ENCODE measurements around the gene GPX8.

The GPX8 gene

DNA sequence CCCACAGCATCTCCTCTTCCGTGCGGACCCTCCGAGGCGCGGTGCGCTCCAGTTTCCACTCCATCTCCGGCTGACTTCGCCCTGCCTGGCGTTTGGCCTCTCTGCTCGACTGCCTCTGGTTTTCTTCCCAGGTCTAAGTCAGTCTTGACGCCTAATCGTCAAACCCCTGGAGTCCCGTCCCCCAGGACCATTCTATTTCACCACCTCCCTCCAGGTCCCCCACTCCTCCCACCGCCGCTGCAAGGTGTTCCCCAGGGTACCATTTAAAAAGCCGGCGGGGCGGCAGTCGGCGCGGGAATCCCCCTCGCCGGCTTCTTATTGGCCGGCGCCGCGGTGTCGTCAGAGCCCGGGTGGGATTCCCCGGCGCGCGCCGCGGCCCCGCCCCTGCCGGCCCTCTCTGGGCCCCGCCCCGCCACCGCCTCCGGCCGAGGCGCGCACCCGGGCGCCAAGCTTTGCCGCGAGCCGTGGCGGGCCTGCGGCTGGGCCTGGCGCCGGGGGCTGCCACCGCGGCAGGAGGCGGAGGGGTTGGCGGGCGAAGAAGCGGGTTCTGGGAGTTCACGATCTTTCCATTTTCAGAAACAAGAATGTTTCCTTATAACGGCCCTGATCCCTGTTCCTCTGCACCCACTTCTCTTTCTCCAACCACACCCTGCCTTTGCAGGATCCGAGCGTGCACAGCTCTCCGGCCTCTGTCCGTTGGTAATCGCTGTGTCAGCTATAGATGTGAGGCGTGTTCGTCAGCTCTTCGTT lies 13.1 kb downstream of the GPX8 start, which contains the start of gene CDC20B:
Gene CDC20B (minus strand): TSS at position 241 of the 750 bp plus-strand sequence. CDS start 177 bp downstream, at position 64.
- peak; percentile 82 for DNase-seq

DNA sequence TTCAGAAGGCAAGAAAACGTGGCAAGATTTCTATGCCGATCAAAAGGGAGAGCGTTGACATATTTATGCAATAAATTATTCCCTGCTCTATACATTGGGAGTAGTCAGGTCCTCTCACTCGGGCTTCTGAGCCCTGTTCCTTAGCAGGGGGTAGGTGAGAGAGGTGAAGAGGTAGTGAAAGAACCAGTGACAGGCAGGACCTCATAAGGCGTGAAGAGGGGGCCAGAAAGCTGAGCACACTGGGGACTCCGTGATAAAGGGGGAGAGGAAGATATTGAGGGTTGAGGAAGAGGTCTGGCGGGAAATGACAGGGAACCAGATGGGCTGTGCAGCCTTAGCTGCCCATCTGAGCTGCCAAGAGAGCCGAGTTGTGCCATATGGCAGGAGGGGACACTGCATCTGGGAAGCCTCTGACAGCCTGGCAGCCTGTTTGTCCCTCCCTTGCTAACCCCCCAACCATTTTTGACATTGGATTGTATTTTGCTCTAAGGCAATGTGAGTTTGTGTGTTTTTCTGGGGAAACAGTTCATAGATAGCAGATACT lies 13.8 kb downstream of the GPX8 start:
- DNase-seq: no peak

DNA sequence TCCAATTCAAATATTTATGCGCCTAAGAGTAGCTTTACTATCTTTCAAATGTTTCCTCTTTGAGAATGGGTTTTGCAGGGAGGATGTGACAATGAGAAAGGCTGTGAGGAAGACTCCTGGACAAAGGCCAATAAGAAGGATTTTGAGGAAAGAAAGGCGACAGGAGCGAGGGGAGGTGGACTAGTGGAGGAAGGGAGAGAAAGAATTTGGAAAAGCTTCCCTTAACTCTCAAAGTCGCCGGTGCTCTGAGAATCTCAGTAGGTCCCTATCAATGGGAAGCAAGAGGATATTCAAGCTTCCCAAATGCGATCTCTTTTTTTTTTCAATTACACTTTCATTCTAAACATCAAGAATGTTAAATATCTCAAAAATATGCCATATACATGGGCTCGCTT lies 15.8 kb downstream of the GPX8 start:
- DNase-seq: no peak

DNA sequence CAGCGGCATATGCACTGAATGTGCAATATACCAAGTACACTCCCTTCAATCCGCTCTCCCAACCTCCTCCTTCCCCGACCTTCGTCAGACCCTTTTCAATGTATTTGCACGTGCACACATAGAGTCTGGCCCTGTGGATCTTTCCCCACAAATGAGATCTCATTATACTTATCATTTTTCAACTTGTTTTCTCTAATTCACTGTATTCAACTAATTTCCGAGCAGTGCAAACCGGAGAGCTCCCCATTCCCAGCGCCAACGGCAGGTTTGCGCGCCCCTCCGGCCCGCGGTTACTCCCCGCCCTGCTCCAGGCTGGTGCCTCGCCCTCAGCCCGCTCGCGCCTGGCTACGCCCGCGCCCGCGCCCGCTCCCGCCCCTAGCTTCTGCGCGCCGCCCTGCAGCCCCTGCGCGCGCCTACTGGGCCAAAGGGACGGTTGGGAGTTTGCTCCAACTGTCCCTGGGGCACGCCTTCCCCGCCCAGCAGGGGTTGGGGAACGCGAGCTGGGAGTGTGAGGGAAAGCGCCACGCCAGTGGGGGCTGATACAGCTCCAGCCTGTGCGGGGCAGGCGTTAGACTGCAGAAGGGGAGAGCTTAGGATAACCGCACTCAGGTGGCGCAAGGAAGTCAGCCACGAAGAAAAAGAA lies 16.3 kb downstream of the GPX8 start:
- no peak for DNase-seq

DNA sequence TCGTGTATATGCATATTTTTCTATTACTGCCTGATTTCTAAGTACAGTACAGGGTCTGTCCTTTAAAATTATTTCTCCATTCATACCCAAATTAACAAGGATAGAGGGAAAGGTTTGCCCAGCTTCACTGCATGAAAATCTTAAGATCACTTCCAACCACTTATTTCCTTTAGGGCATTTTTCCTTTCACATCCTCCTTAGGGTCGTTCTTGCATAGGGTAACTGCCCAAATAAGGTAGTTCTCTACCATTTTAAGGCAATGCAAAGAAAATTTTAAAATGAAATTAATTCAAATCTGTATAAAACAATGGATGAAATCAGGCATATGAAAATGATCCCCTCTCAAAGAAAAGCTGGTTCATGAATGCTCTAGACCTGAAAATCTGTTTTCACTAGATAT lies 17.1 kb downstream of the GPX8 start:
- no peak for DNase-seq

DNA sequence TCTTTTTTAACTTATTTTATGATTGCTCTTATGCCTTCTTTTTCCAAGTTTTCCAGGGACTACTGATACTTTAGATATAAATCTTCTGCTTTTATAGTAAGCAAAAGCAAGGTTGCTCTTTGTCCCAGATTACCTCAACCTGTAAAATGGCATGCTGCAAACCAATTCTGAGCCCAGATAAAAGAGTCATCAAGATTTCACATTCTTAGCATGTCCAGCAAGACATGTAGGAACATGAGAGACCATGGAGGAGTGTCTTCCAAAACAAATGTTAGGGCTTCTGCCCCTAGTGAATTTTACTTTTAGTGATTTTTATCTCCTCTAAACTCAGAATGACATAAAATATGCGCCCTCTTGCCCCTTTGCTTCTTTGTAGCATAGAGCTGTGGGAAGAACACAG lies 20.0 kb downstream of the GPX8 start:
- DNase-seq: no peak

DNA sequence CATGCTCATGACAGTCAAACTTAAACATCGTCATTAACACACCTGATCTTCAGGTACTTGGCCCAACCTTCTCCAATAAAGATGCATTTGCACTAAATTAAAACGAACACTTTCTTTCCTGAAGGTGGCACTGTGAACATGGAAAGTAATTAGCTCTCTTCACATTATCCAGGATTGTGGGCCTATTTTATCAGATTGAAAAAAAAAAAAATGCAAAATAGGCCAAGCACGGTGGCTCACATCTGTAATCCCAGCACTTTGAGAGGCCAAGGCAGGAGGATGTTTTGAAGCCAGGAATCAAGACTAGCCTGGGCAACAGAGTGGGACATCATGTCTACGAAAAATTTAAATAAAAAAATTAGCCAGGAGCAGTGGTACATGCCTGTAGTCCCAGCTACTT lies 27.4 kb downstream of the GPX8 start:
- no peak for DNase-seq

DNA sequence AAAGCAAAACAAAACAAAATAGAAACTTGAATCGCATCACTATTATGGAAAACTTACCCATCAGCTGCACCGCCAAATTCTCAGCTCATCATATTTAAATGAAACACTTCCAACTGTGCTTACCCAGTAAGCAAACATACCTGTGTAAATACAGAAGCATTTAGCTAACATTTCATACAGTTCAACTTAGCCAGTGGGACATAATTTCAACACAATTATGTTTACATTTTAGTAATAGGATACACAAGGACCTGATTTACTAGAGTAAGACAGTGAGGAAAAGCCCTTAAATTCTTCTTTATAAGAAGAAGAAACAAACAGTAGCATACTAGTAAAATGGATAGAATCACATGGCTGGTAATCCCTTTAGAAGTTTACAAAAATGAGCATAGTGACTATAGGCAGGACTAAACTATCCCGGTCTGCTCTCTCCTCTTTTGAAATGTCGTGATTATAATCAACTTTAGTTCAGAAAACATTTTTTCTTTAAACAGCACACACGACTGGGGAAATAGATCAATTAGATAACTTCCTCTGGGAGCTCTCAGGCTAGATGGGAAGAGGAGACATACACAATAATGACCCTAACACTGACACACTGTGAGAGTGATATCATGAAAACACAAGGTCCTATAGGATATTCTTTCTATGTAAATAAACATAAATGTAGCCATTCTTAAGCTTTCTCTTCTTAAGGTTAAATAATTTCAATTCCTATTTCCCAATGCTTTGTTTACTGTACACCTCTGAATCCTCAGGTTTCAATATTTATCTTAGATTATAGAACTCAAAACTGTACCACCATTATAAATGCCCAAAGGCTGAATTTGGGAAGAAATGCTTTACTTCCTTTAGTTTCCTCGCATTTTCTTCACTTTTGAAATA lies 28.9 kb downstream of the GPX8 start:
- no peak for DNase-seq

DNA sequence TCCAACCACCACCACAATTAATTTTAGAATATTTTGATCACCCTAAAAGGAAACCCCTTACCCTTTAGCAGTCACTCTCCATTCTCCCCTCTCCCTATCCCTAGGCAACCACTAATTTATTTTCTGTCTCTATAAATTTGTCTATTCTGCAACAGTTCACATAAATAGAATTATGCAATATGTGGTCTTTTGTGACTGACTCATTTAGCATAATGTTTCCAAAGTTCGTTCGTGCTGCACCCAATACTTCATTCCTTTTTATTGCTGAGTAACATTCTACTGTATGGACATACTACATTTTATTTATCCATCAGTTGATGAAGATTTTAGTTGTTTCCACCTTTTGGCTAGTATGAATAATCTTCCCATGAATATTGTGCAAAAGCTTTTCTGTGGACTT lies 31.2 kb downstream of the GPX8 start:
- DNase-seq: no peak

DNA sequence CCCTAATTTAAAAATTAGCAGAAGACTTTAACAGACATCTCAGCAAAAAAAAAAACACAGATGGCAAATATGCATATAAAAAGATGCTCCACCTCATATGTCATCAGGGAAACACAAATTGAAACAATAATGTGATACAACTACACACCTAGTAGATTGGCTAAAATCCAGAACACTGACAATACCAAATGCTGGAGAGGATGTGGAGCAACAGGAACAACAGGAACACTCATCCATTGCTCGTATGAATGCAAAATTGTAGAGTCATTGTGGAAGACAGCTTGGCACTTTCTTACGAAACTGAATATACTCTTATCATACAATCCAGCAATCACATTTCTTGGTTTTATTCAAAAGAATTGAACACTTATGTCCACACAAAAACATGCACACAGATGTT lies 45.0 kb downstream of the GPX8 start:
- no peak for DNase-seq

DNA sequence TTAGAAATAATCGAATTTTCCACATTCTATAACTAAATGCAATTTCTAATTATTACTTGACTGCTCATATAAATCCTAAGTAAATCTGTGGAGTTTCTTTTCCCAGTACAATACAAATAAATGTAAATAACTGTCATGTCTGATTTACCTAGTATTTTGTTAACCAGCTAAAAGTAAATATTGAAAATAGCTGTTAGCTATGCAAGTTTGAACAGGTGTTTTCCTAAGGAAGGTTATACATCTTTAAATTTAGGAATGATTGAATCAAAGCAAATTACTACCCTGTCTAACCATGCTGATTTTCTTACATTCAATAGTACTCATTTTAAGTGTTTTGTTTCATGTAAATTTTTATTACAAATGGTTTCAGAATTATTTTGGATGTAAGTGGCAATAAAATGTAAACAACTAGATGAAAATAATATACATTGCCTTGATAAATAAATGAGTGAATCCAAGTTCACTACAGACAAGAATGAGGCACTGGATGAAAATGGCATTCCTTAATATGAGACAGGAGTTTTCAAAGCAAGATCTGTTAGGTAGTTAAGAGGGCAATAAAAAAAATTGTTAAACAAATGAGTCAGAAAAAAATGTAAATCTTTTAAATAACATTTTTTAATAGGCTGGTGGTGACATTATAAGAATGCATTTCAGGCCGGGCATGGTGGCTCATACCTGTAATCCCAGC lies 51.4 kb downstream of the GPX8 start:
- no peak for DNase-seq

Measured in CD4-positive, alpha-beta T cell treated with Interleukin-21 for 1 hour (primary cell).